Spleen (tissue), 7 donors: ENCODE measurements around the gene ARL10.

ENCODE experiments used
- POLR2A ChIP-seq, 3 donors: fragments of 450-650 bp; IDR thresholded peaks; one replicate each; pipeline ENCODE4 v1.5.1; 2017; ENCODE audit warnings: antibody characterized with exemption in 3 of 3, mild to moderate bottlenecking in 1 of 3
- POLR2AphosphoS5 ChIP-seq, 3 donors: sonication (generic); formaldehyde crosslinking; IDR thresholded peaks; one replicate each; pipeline ENCODE4 v1.5.1; 2017; ENCODE audit warnings: antibody characterized with exemption in 3 of 3
- TF ChIP-seq, protein P1 (sequence below), 11 experiments: fragments of 200-600 bp in 7 of 11; fragments of 450-650 bp in 4 of 11; sonication (generic) in 4 of 11; IDR thresholded peaks in 8 of 11; conservative IDR thresholded peaks in 3 of 11; 1 replicate in 7 of 11; 2 replicates in 4 of 11; pipeline versions ENCODE4 v1.4.0 to v1.8.0; 2016 to 2021; ENCODE audit warnings: antibody characterized with exemption in 11 of 11, inconsistent platforms in 4 of 11, mild to moderate bottlenecking in 1 of 11
- donor health status: DM: no; HTN: no; CAD: no; lungs with moderate emphysema.
- donor health status: DM: no; HTN: no; CAD: no.
- donor health status: DM: no; HTN: no; CAD: no.

GRCh38 chr5:176373100-176373818, 8.0 kb downstream of the ARL10 start:
- TF ChIP-seq POLR2AphosphoS5 (IDR thresholded peaks at IDR 0.05): no peak
- TF ChIP-seq, protein P1, sequence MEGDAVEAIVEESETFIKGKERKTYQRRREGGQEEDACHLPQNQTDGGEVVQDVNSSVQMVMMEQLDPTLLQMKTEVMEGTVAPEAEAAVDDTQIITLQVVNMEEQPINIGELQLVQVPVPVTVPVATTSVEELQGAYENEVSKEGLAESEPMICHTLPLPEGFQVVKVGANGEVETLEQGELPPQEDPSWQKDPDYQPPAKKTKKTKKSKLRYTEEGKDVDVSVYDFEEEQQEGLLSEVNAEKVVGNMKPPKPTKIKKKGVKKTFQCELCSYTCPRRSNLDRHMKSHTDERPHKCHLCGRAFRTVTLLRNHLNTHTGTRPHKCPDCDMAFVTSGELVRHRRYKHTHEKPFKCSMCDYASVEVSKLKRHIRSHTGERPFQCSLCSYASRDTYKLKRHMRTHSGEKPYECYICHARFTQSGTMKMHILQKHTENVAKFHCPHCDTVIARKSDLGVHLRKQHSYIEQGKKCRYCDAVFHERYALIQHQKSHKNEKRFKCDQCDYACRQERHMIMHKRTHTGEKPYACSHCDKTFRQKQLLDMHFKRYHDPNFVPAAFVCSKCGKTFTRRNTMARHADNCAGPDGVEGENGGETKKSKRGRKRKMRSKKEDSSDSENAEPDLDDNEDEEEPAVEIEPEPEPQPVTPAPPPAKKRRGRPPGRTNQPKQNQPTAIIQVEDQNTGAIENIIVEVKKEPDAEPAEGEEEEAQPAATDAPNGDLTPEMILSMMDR (IDR thresholded peaks at IDR 0.05 in 8 of 11, conservative IDR thresholded peaks at IDR 0.05 in 3 of 11): no peak
- no peak for TF ChIP-seq POLR2A (IDR thresholded peaks at IDR 0.05)
